K562 (cell line): ENCODE measurements around the gene JUND. TPM values are rescaled to one million over a fixed set of nuclear protein-coding genes. Genes with fewer than 3 reads are reported as not detected.

ENCODE experiments used
- BCL6 ChIP-seq: fragments of 250-450 bp; sonication (Bioruptor Pico); IDR thresholded peaks from 2 replicates; pipeline ENCODE4 v1.4.0; 2020
- DACH1 ChIP-seq: fragments of 450-650 bp; IDR thresholded peaks from 2 replicates; pipeline ENCODE4 v1.6.1; 2018; ENCODE audit not compliant: partially characterized antibody
- ELF1 ChIP-seq: fragments of 200-800 bp; sonication (Bioruptor generic); IDR thresholded peaks from 2 replicates; pipeline ENCODE4 v1.6.1; 2016; ENCODE audit warnings: missing genetic modification characterization, missing compliant biosample characterization
- KDM5B ChIP-seq: fragments of 200-600 bp; sonication (generic); IDR thresholded peaks from 2 replicates; pipeline ENCODE4 v1.6.1; 2012; ENCODE audit warnings: low read depth, mild to moderate bottlenecking, moderate library complexity, low read length, control low read depth, inconsistent platforms; ENCODE audit not compliant: insufficient replicate concordance
- POU5F1 ChIP-seq: fragments of 150-350 bp; IDR thresholded peaks from 2 replicates; pipeline ENCODE4 v1.6.1; 2014; ENCODE audit warnings: borderline replicate concordance, low read length, low read depth, mild to moderate bottlenecking; ENCODE audit not compliant: partially characterized antibody
- RAD21 ChIP-seq, 2 experiments: fragments of 250-450 bp in 1 of 2; fragments of 450-650 bp in 1 of 2; sonication (Bioruptor Pico) in 1 of 2; formaldehyde crosslinking in 1 of 2; IDR thresholded peaks in 1 of 2; conservative IDR thresholded peaks in 1 of 2; 2 replicates each; pipeline versions ENCODE4 v1.4.0 to v1.8.0; 2020 to 2022; ENCODE audit warnings: mild to moderate bottlenecking in 2 of 2, moderate library complexity in 1 of 2
- RBM14 ChIP-seq: fragments of 200-400 bp; formaldehyde crosslinking; IDR thresholded peaks from 2 replicates; pipeline ENCODE4 v1.6.1; 2018; ENCODE audit warnings: low read depth, mild to moderate bottlenecking, low read length, moderate library complexity, borderline replicate concordance; ENCODE audit not compliant: insufficient read depth
- SAFB ChIP-seq: fragments of 200-400 bp; formaldehyde crosslinking; IDR thresholded peaks from 2 replicates; pipeline ENCODE4 v1.6.1; 2017; ENCODE audit warnings: low read depth, low read length, borderline replicate concordance
- SMAD2 ChIP-seq: fragments of 150-350 bp; IDR thresholded peaks from 2 replicates; pipeline ENCODE4 v1.6.1; 2014; ENCODE audit warnings: low read depth, mild to moderate bottlenecking, low read length
- SRSF7 ChIP-seq: fragments of 200-400 bp; formaldehyde crosslinking; optimal IDR thresholded peaks from 2 replicates; pipeline ENCODE3; 2017; ENCODE audit warnings: mild to moderate bottlenecking, low read depth, low read length
- ZFP36 ChIP-seq: fragments of 150-350 bp; IDR thresholded peaks from 2 replicates; pipeline ENCODE4 v1.6.1; 2018; ENCODE audit warnings: low read length, low read depth; ENCODE audit not compliant: partially characterized antibody
- ZNF311 ChIP-seq: fragments of 250-450 bp; sonication (Bioruptor Pico); IDR thresholded peaks from 2 replicates; pipeline ENCODE4 v1.4.0; 2020; ENCODE audit warnings: mild to moderate bottlenecking, moderate library complexity
- ZSCAN29 ChIP-seq: fragments of 450-650 bp; IDR thresholded peaks from 2 replicates; pipeline ENCODE4 v1.6.1; 2017
- polyA plus RNA-seq, 8 experiments: library from polyadenylated mRNA; depleted of rRNA in 4 of 8; stranded (reverse) in 5 of 8; unstranded in 3 of 8; fragments of >200 nt; fragmentation: Nextera tagmentation in 2 of 8; fragmentation: Illumina TruSeq in 1 of 8; extraction: Ambion mirVana in 2 of 8; extraction: Trizol in 1 of 8; gene quantifications; 2 replicates each; pipeline versions ENCODE4 v1.2.1 to v1.2.3, GENCODE V29; 2011 to 2014; ENCODE audit warnings: inconsistent platforms in 1 of 8, missing spikeins in 1 of 8
- total RNA-seq, 7 experiments: library from RNA; depleted of rRNA in 6 of 7; stranded (reverse); fragments of >200 nt in 6 of 7; fragmentation: Illumina TruSeq in 2 of 7; extraction: Trizol in 2 of 7; gene quantifications; 2 replicates each; pipeline versions ENCODE4 v1.2.1 to v1.2.3, GENCODE V29; 2011 to 2021; ENCODE audit warnings: low replicate concordance in 1 of 7
- TF ChIP-seq, protein P1 (sequence below): fragments of 250-450 bp; sonication (Bioruptor Pico); IDR thresholded peaks from 2 replicates; pipeline ENCODE4 v1.8.0; 2021; ENCODE audit warnings: moderate library complexity, mild to moderate bottlenecking, inconsistent platforms
- TF ChIP-seq, protein P2 (sequence below): fragments of 250-450 bp; sonication (Bioruptor Pico); IDR thresholded peaks from 2 replicates; pipeline ENCODE4 v1.5.0; 2020; ENCODE audit warnings: mild to moderate bottlenecking
- TF ChIP-seq, protein P3 (sequence below), 2 experiments: fragments of 450-650 bp in 1 of 2; IDR thresholded peaks; 2 replicates each; pipeline ENCODE4 v1.6.1; 2011 to 2017; ENCODE audit warnings: low read depth in 2 of 2, antibody characterized with exemption in 1 of 2, borderline replicate concordance in 1 of 2, low read length in 1 of 2, mild to moderate bottlenecking in 1 of 2, mixed read lengths in 1 of 2; ENCODE audit not compliant: control insufficient read depth in 1 of 2
- TF ChIP-seq, protein P4 (sequence below): fragments of 450-650 bp; conservative IDR thresholded peaks from 2 replicates; pipeline ENCODE4 v1.6.1; 2016; ENCODE audit warnings: missing genetic modification characterization, low read depth, mild to moderate bottlenecking, control low read depth, missing compliant biosample characterization

The JUND gene
- total and polyA plus RNA-seq, 9 of the 15 experiments (the other 6 are each of a cell fraction or from before 2014, with no cell fraction given): 6.4 to 286 (median 42.3) TPM

DNA sequence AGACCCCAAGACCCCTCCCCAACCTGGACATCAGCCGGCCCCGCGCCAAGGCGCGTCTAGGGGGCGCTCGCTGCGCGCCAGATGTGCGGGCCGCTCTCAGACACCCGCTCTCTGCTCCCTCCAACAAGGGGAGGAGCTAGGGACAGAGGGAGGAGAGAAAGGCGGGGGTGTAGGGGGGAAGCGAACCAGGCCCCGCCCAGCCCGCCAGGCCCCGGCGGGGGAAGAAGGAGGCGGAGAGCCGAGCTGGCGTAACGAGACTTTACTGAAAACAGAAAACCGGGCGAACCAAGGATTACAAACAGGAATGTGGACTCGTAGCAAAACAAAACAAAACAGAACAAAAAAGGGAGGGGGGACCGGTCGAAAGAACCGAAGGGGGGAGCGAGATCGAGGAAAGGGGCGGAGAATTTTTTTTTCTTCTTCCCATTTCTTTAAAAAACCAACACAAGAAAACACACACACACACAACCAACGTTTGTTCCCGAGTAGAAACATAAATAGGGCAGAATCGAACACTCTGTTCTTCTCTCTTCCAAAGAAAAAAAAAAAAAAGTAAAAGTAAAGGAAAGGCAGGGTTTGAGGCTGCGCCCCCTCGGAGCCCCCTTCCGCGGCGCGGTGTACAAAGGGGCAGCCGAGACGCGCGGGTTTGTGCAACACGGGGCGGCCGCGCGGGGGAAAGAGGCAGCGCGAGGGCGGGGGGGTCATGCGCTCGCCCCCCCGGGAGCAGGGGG lies 1.7 kb downstream of the JUND start (continued):
- TF ChIP-seq SMAD2 (no peak), SRSF7 (no peak), POU5F1 (no peak), ZFP36 (no peak), DACH1 (peak; percentile 54), RBM14 (no peak), RAD21 (CRISPR knock-in tag; conservative IDR thresholded peaks at IDR 0.05 in 1 of 2, IDR thresholded peaks at IDR 0.05 in 1 of 2) (peak; percentile 88 to 96), ZSCAN29 (no peak), ZNF311 (CRISPR knock-in tag) (no peak), ELF1 (tag) (no peak), KDM5B (peak; percentile 91), SAFB (0 out of 2 replicates have a peak, but pooled peaks have one; percentile 63), BCL6 (CRISPR knock-in tag) (no peak)
- TF ChIP-seq, protein P1, sequence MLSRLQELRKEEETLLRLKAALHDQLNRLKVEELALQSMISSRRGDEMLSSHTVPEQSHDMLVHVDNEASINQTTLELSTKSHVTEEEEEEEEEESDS (CRISPR knock-in tag): no peak
- TF ChIP-seq, protein P2, sequence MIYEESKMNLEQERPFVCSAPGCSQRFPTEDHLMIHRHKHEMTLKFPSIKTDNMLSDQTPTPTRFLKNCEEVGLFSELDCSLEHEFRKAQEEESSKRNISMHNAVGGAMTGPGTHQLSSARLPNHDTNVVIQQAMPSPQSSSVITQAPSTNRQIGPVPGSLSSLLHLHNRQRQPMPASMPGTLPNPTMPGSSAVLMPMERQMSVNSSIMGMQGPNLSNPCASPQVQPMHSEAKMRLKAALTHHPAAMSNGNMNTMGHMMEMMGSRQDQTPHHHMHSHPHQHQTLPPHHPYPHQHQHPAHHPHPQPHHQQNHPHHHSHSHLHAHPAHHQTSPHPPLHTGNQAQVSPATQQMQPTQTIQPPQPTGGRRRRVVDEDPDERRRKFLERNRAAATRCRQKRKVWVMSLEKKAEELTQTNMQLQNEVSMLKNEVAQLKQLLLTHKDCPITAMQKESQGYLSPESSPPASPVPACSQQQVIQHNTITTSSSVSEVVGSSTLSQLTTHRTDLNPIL (CRISPR knock-in tag): no peak
- TF ChIP-seq, protein P3, sequence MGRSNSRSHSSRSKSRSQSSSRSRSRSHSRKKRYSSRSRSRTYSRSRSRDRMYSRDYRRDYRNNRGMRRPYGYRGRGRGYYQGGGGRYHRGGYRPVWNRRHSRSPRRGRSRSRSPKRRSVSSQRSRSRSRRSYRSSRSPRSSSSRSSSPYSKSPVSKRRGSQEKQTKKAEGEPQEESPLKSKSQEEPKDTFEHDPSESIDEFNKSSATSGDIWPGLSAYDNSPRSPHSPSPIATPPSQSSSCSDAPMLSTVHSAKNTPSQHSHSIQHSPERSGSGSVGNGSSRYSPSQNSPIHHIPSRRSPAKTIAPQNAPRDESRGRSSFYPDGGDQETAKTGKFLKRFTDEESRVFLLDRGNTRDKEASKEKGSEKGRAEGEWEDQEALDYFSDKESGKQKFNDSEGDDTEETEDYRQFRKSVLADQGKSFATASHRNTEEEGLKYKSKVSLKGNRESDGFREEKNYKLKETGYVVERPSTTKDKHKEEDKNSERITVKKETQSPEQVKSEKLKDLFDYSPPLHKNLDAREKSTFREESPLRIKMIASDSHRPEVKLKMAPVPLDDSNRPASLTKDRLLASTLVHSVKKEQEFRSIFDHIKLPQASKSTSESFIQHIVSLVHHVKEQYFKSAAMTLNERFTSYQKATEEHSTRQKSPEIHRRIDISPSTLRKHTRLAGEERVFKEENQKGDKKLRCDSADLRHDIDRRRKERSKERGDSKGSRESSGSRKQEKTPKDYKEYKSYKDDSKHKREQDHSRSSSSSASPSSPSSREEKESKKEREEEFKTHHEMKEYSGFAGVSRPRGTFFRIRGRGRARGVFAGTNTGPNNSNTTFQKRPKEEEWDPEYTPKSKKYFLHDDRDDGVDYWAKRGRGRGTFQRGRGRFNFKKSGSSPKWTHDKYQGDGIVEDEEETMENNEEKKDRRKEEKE (IDR thresholded peaks at IDR 0.05; ENCODE audit: borderline replicate concordance in 1 of 2, control insufficient read depth in 1 of 2, low read depth in 2 of 2, low read length in 1 of 2): 0 out of 4 replicates have a peak, but pooled peaks of 1 of the 2 experiments have one; percentile 13
- TF ChIP-seq, protein P4, sequence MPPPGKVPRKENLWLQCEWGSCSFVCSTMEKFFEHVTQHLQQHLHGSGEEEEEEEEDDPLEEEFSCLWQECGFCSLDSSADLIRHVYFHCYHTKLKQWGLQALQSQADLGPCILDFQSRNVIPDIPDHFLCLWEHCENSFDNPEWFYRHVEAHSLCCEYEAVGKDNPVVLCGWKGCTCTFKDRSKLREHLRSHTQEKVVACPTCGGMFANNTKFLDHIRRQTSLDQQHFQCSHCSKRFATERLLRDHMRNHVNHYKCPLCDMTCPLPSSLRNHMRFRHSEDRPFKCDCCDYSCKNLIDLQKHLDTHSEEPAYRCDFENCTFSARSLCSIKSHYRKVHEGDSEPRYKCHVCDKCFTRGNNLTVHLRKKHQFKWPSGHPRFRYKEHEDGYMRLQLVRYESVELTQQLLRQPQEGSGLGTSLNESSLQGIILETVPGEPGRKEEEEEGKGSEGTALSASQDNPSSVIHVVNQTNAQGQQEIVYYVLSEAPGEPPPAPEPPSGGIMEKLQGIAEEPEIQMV (tag): no peak
